Stimulated activated CD8-positive, alpha-beta memory T cell treated with anti-CD3 and anti-CD28 coated beads, Interleukin-12 subunit alpha, Interleukin-12 subunit beta, amount 100 ng/mL, for 24 hours (primary cell): ENCODE data around the gene RYR1.
"Not testable (repeated sequence)": the region's sequence is repeated elsewhere in the genome, so short reads cannot be mapped to it uniquely, and the experiment has no call there.

Experiments
- DNase-seq: peaks from one replicate; pipeline ENCODE4 v3.0.0-alpha.2; 2020; ENCODE audit errors: extremely low read depth

RYR1 gene

DNA sequence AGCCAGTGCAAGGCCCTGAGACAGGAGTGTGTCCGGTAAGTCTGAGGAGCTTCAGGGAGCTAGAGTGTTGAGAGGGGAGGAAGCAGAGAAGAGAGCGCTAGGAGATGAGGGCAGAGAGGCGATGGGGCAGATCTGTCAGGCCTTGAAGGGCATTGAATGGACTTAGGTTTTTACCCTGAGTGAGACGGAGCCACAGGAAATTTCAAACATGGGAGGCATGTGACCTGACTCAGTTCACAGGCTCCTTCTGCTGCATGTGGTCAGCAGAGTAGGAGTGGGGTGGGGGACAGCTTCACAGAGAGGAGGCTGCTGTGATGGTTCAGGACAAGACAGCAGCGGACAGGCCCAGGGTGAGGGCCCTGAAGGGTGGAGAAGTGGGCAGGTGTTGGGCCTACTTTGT, 33.1 kb upstream of the RYR1 start:
- no peak for DNase-seq

- DNase-seq, result no peak
Measured at GRCh38 chr19:38401148-38401547, 32.3 kb upstream of the RYR1 start.

DNA sequence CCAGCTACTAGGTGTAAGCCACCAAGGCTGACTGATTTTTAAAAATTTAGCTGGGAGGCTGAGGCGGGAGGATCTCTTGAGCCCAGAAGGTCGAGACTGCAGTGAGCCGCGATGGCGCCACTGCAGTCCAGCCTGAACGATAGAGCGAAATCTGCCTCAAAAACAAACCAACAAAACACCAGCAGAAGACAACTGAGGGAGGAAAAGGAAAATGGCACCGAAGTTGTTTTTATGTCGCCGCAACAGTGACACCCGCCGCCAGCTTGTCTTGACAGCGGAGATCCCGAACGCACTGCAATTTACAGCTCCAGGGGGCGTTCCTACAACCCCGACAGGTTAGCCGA, 30.9 kb upstream of the RYR1 start:
- DNase-seq, result no peak

DNA sequence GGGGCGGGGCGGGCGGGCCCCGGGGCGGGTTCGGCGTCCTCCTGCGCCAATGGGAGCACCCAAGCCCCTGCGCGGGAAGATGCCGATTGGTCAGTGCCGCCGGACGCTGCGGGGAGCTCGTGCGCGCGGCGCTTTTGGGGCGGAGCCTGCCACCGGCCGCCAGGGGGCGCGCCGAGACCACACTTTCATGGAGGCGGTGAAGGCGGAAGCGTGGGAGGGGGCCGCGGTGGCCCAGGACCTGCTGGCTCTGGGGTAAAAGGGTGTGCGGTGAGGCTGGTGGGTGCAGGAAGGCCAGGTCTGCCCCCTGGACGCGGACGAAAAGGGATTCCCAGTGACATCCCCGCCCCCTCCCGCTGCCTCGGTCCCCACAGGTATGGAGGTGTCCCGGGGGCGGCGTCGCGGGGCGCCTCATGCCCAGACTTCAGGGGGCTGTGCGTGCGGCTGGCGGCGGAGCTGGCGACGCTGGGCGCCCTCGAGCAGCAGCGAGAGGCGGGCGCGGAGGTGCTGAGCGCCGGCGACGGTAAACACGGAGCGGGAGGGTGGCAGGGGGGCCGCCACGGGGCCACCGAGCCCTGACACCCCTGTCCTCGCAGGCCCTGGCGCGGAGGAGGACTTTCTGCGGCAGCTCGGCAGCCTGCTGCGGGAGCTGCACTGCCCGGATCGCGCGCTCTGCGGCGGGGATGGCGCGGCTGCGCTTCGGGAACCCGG, 30.4 kb upstream of the RYR1 start, which contains the start of gene FAM98C:
TSS of gene FAM98C (plus strand) at position 127 of the 708 bp plus-strand sequence. CDS start at position 188, 61 bp downstream.
- DNase-seq, result peak; percentile 86

GRCh38 chr19:38404858-38405257, 28.6 kb upstream of the RYR1 start:
- no peak for DNase-seq

- no peak for DNase-seq
Measured at GRCh38 chr19:38405276-38405675, 28.2 kb upstream of the RYR1 start.

- DNase-seq, result no peak
Measured at GRCh38 chr19:38409631-38410133, 23.8 kb upstream of the RYR1 start.

GRCh38 chr19:38410407-38410806, 23.1 kb upstream of the RYR1 start:
- DNase-seq, result not testable (repeated sequence)

DNA sequence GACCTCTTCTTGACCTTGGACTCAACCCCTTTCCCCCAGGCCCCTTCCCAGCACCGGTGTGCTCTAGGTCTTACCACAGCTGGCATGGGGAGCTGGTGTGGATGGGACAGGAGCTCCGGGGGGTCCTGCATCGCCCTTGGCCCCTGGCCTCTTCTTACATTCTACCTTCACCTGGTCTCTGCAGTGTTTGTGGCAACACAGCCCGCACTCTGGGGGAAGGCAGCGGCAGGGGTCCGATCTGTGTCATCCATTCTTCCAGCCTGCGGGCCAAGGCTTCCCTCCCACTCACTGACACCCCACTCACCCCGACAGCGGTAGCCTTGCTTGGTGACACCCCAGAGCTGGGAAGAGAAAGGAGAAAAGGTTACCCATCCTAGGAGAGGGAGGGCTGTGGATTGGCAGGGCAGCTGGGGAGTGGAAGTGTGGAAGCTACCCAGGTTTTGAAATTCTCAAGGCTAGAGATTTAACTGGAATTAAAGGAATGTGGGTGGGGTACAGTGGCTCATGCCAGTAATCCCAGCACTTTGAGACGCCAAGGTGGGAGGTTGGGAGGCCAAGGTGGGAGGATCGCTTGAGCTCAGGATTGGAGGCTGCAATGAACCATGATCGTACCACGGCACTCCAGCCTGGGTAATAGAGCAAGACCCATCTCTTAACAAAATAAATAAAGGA, 22.3 kb upstream of the RYR1 start:
- no peak for DNase-seq

- not testable (repeated sequence) for DNase-seq
Measured at GRCh38 chr19:38411898-38412297, 21.6 kb upstream of the RYR1 start.

- DNase-seq, result no peak
Measured at GRCh38 chr19:38412491-38412890, 21.0 kb upstream of the RYR1 start.

DNA sequence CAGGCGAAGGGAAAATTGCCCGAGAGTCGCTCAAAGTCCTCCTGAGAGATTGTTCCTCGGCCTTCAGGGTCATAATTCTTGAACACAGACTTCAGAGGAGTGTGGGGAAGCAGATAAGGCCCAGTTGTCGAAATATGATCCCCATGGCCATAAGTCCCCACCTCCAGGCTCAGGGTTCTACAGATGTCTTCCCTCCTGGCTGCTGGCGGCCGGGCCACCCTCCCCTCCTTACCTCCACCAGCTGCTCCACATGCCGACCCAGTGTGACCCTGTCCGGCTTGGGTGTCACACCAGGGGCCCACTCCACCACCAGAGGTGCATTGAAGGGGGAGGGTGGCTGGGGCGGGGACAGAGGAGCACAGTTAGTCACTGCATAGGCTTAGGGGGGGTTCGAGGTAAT, 20.5 kb upstream of the RYR1 start:
- no peak for DNase-seq

DNA sequence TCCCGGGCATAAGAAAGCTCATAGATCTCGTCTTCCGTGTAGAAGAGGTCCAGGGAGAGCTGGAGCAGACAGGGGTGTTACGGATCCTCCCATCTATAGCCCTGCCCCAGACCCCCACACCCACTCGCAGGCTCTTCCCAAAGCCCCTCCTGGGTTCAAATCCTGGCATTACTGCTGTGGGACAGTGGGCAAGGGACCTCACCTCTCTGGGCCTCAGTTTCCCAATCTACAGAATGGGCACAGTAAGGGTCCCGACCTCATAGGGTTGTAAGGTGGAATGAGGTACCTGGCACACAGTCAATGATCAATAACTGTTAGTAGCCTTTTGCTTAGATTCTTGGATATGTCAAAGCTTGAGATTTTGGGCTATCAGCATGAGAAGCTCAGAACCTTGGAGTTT, 20.1 kb upstream of the RYR1 start:
- DNase-seq, result no peak

- no peak for DNase-seq
Measured at GRCh38 chr19:38417146-38417543, 16.3 kb upstream of the RYR1 start.

- DNase-seq, result no peak
Measured at GRCh38 chr19:38417544-38418506, 15.7 kb upstream of the RYR1 start.

GRCh38 chr19:38420935-38421334, 12.6 kb upstream of the RYR1 start:
- DNase-seq, result no peak

DNA sequence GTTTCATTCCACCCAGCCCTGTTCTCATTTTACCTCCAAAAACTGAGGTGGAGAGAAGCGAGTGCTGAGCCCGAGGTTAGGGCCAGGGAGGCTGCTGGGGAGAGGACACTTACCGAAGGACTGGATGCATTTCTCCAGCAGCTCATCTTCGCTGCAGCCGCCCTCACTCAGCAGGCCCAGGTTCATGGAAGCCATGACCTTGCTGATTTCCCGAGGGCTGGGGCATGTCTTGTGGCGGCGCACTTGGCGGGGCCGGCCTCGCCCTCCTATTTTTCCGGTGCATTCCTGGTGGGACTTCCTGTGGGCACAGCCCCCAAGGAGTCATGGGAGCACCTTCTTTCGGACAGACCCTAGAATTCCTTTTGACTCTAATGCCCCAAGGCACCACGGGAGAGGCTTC, 11.6 kb upstream of the RYR1 start:
- DNase-seq, result no peak

GRCh38 chr19:38422438-38422837, 11.1 kb upstream of the RYR1 start:
- no peak for DNase-seq

DNA sequence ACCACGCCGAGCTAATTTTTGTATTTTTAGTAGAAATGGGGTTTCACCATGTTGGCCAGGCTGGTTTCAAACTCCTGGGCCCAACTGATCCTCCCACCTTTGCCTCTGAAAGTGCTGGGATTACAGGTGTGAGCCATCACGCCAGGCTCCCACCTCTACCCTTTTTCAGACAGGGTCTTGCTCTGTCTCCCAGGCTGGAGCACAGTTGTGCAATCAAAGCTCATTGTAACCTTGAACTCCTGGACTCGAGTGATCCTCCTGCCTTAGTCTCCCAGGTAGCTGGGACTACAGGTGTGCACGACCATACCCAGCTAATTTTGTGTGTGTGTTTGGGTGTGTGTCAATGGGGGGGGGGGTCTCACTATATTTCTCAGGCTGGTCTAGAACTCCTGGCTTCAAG, 9.2 kb upstream of the RYR1 start:
- no peak for DNase-seq

DNA sequence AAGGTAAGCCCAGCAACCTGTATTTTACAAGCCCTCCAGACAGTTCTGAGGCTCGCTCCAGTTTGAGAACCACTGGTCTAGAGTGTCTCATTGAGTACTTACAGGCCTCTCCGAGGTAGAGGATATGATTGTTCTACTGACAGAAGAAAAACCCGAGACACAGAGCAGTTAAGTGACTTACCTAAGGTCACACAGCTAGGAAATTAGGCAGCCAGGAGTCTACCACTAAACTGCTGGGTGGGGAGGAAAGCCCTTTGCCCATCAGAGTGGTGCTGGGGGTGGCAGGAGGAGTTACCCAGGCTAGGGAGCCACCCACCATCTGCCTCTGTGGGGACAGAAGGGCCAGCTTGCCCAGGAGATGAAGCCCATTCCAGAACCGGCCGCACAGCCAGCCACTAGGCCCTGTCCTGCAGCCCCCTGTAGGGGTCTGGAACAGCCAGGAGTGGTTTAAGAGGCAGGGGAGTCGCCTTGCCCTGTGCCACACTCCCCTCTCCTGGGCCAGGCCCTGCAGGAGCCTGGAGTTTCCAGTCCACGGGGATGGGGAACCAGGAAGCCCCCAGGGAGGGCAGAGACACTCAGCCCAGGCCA, 8.2 kb upstream of the RYR1 start:
- no peak for DNase-seq

GRCh38 chr19:38425810-38426466, 7.6 kb upstream of the RYR1 start, which contains the start of gene RASGRP4:
RASGRP4 (minus strand) TSS chr19:38426219; CDS start chr19:38426091, 128 bp downstream.
- no peak for DNase-seq
